Endothelial cell of umbilical vein (primary cell): Measurements from ENCODE around the gene CES4A. TPM values are rescaled to one million over a fixed set of nuclear protein-coding genes. Genes with fewer than 3 reads are reported as not detected.

Source experiments
- BruUV-seq: library from RNA; stranded (reverse); fragments of 400-500 nt; replicated peaks from 2 replicates; lab custom pipeline; 2021; lab: Mats Ljungman, UMichigan
- CTCF ChIA-PET: fragments of 300-600, 350-600 bp; sonication (Branson Sonifier 250); formaldehyde crosslinking; loops from one replicate; lab custom pipeline; 2021; ENCODE audit warnings: antibody characterized with exemption, inconsistent platforms; lab: Charles Lee
- POLR2A ChIA-PET: fragments of 300-600, 350-600 bp; sonication (Branson Sonifier 250); formaldehyde crosslinking; loops from one replicate; lab custom pipeline; 2021; ENCODE audit warnings: antibody characterized with exemption, inconsistent platforms; lab: Charles Lee
- DNase-seq: peaks from one replicate; pipeline ENCODE4 v3.0.0-alpha.2; 2011; ENCODE audit warnings: low read depth, low spot score
- FAIRE-seq: peaks from 2 replicates; lab custom pipeline; 2011; peaks lifted over from hg19 to GRCh38; lab: Jason Lieb, UNC
- H2AFZ ChIP-seq: 2 replicates; pipeline ENCODE4 v1.6.0; 2012; ENCODE audit warnings: low read depth, low read length, control low read depth, inconsistent platforms
- H3K27ac ChIP-seq: 2 replicates; pipeline ENCODE4 v1.5.1; 2011; ENCODE audit warnings: low read depth, mild to moderate bottlenecking, control low read depth, low read length, moderate library complexity; ENCODE audit not compliant: insufficient read depth
- H3K27me3 ChIP-seq, 2 experiments: 2 replicates each; pipeline versions ENCODE4 v1.6.0 to v1.6.1; 2011; ENCODE audit warnings: low read length in 2 of 2, mixed read lengths in 1 of 2; ENCODE audit not compliant: control insufficient read depth in 2 of 2, insufficient read depth in 2 of 2
- H3K36me3 ChIP-seq, 2 experiments: 2 replicates in 1 of 2; 3 replicates in 1 of 2; pipeline ENCODE4 v1.5.1; 2011; ENCODE audit warnings: low read length in 2 of 2, mild to moderate bottlenecking in 1 of 2, moderate library complexity in 1 of 2; ENCODE audit not compliant: control insufficient read depth in 2 of 2, insufficient read depth in 2 of 2; ENCODE audit errors: extremely low read depth in 1 of 2
- H3K4me1 ChIP-seq: 3 replicates; pipeline ENCODE4 v1.5.1; 2011; ENCODE audit warnings: mild to moderate bottlenecking, low read length; ENCODE audit not compliant: control insufficient read depth, insufficient read depth; ENCODE audit errors: extremely low read depth
- H3K4me2 ChIP-seq: 2 replicates; pipeline ENCODE4 v1.6.1; 2011; ENCODE audit warnings: low read length, control low read depth, mixed read lengths; ENCODE audit not compliant: insufficient read depth
- H3K4me3 ChIP-seq, 3 experiments: fragments of 200-600 bp in 1 of 3; sonication (generic), shearing (Covaris generic) in 1 of 3; replicated peaks in 1 of 3; 2 replicates each; pipeline ENCODE4 v1.5.1; 2011 to 2016; ENCODE audit warnings: control low read depth in 3 of 3, low read length in 3 of 3, mild to moderate bottlenecking in 2 of 3, inconsistent platforms in 1 of 3, low read depth in 1 of 3, moderate library complexity in 1 of 3; ENCODE audit not compliant: insufficient read depth in 1 of 3
- H3K79me2 ChIP-seq: 2 replicates; pipeline ENCODE4 v1.6.0; 2012; ENCODE audit warnings: low read length, inconsistent platforms; ENCODE audit not compliant: control insufficient read depth, insufficient read depth
- H3K9ac ChIP-seq: replicated peaks from 2 replicates; pipeline ENCODE3; 2011; ENCODE audit warnings: low read length, control low read depth; ENCODE audit not compliant: insufficient read depth; ENCODE audit errors: extremely low read depth
- H3K9me1 ChIP-seq: replicated peaks from 3 replicates; pipeline ENCODE4 v1.6.0; 2011; ENCODE audit warnings: mild to moderate bottlenecking, low read length; ENCODE audit not compliant: control insufficient read depth, insufficient read depth; ENCODE audit errors: extremely low read depth
- H3K9me3 ChIP-seq: replicated peaks from 2 replicates; pipeline ENCODE4 v1.5.1; 2012; ENCODE audit warnings: low read length, inconsistent platforms; ENCODE audit not compliant: control insufficient read depth, insufficient read depth
- H4K20me1 ChIP-seq: replicated peaks from 2 replicates; pipeline ENCODE3; 2011; ENCODE audit warnings: mild to moderate bottlenecking, low read length; ENCODE audit not compliant: control insufficient read depth, insufficient read depth; ENCODE audit errors: extremely low read depth
- CTCF ChIP-seq, 2 donors: IDR thresholded peaks; 1 replicate in 1 of 2; 2 replicates in 1 of 2; pipeline ENCODE4 v1.5.1; 2011; ENCODE audit warnings: low read length in 2 of 2, mild to moderate bottlenecking in 2 of 2, moderate library complexity in 2 of 2, control low read depth in 1 of 2, inconsistent platforms in 1 of 2, low read depth in 1 of 2; ENCODE audit not compliant: insufficient read depth in 1 of 2; ENCODE audit errors: extremely low read depth in 1 of 2
- EZH2 ChIP-seq: IDR thresholded peaks from 2 replicates; pipeline ENCODE4 v1.6.1; 2012; ENCODE audit warnings: borderline replicate concordance, low read depth, mild to moderate bottlenecking, moderate library complexity, low read length, inconsistent platforms; ENCODE audit not compliant: severe bottlenecking
- FOS ChIP-seq: IDR thresholded peaks from 2 replicates; pipeline ENCODE4 v1.6.1; 2011; ENCODE audit warnings: mild to moderate bottlenecking, low read length, moderate library complexity, borderline replicate concordance; ENCODE audit not compliant: insufficient read depth
- GATA2 ChIP-seq: IDR thresholded peaks from 2 replicates; pipeline ENCODE4 v1.7.0; 2011; ENCODE audit warnings: low read depth, mild to moderate bottlenecking, moderate library complexity, mixed read lengths, low read length; ENCODE audit not compliant: insufficient read length, insufficient read depth
- JUN ChIP-seq: IDR thresholded peaks from 2 replicates; pipeline ENCODE4 v1.6.1; 2011; ENCODE audit warnings: borderline replicate concordance, low read depth; ENCODE audit not compliant: insufficient read length, insufficient read depth
- MAX ChIP-seq: IDR thresholded peaks from 2 replicates; pipeline ENCODE4 v1.6.1; 2011; ENCODE audit not compliant: insufficient read depth, insufficient read length
- MYC ChIP-seq: IDR thresholded peaks from one replicate; pipeline ENCODE4 v1.6.1; 2011; ENCODE audit warnings: mild to moderate bottlenecking, low read depth, low read length
- POLR2A ChIP-seq: IDR thresholded peaks from 2 replicates; pipeline ENCODE4 v1.6.1; 2012; ENCODE audit warnings: low read depth, mild to moderate bottlenecking, control low read depth, low read length
- POLR2AphosphoS5 ChIP-seq: IDR thresholded peaks from 2 replicates; pipeline ENCODE4 v1.6.1; 2012; ENCODE audit warnings: low read depth, mild to moderate bottlenecking, control low read depth, low read length, moderate library complexity; ENCODE audit not compliant: insufficient read depth
- dilution Hi-C: fragments of 300-500 bp; cut with MboI; formaldehyde crosslinking; loops from one replicate; pipeline ENCODE4 v1.15.0; 2019; ENCODE audit warnings: low sequenced_read_pairs; ENCODE audit not compliant: extremely low pct_ligation_motif_present
- intact Hi-C: fragments of 100-400 bp; cut with micrococcal nuclease; formaldehyde crosslinking; loops from one replicate; pipeline ENCODE4 v1.10.0; 2022
- polyA plus RNA-seq, 4 experiments: library from polyadenylated mRNA; depleted of rRNA in 3 of 4; stranded (reverse) in 3 of 4; unstranded in 1 of 4; fragments of >200 nt; gene quantifications; 2 replicates each; pipeline versions ENCODE4 v1.2.1 to v1.2.3, GENCODE V29; 2011 to 2012; ENCODE audit warnings: missing spikeins in 1 of 4
- total RNA-seq: library from RNA; stranded (reverse); gene quantifications from 2 replicates; pipeline ENCODE4 v1.2.3, GENCODE V29; 2021

The CES4A gene
- total and polyA plus RNA-seq, 2 donors (not counting 3 experiments of a cell fraction or from before 2014, with no cell fraction given) = 5.4 to 13.3 TPM

- FAIRE-seq (no peak), DNase-seq (no peak)
- Histone ChIP-seq H3K9me3 (no peaks in the 10 kb centered on the region), H2AFZ (no peak overlapping the region), H3K27me3 (peaks cover 2 to 3% of the 10 kb centered on the region in 2 experiments), H3K4me3 (no peak overlapping the region), H3K9ac (no peak overlapping the region), H3K36me3 (no peaks in the 10 kb centered on the region), H3K79me2 (no peaks in the 10 kb centered on the region), H4K20me1 (no peaks in the 10 kb centered on the region), H3K4me1 (no peaks in the 10 kb centered on the region), H3K27ac (no peak overlapping the region), H3K4me2 (no peak overlapping the region), H3K9me1 (no peaks in the 10 kb centered on the region)
- ChIA-PET POLR2A (no interaction called here), CTCF (interaction anchor here (1.1 to 2.9 kb wide), 3 partner anchors 10 to 184 kb away, joined by 3 to 16 read pairs (median 5); partner anchors contain the start of gene CES3)
- dilution Hi-C loops = no loop called here
- intact Hi-C loops = no loop called here
- no peak for TF ChIP-seq GATA2
- TF ChIP-seq MYC = no peak
- no peak for TF ChIP-seq MAX
- TF ChIP-seq POLR2AphosphoS5 = no peak
- no peak for TF ChIP-seq CTCF (IDR thresholded peaks at IDR 0.05; ENCODE audit: extremely low read depth in 1 of 2, insufficient read depth in 1 of 2, low read depth in 1 of 2, low read length in 2 of 2)
- no peak for TF ChIP-seq FOS
- no peak for TF ChIP-seq POLR2A
- no peak for TF ChIP-seq JUN
- TF ChIP-seq EZH2 = no peak
- BruUV-seq = no TSS peak
Measured at GRCh38 chr16:66970775-66971720, 17.3 kb upstream of the CES4A start.
